Endodermal cell (in vitro differentiated cells): ENCODE measurements around the gene GLG1. TPM values are rescaled to one million over a fixed set of nuclear protein-coding genes. Genes with fewer than 3 reads are reported as not detected.

Experiments used
- DNase-seq: peaks from one replicate; pipeline ENCODE4 v3.0.0-alpha.2; 2017
- H3K27ac ChIP-seq: 2 replicates; pipeline ENCODE4 v1.5.1; 2013; ENCODE audit warnings: mild to moderate bottlenecking, low read depth, low read length, moderate library complexity
- H3K27me3 ChIP-seq: 2 replicates; pipeline ENCODE4 v1.6.1; 2013; ENCODE audit warnings: mild to moderate bottlenecking, low read length, moderate library complexity; ENCODE audit not compliant: insufficient read depth, control insufficient read depth, poor library complexity, severe bottlenecking
- H3K36me3 ChIP-seq: 2 replicates; pipeline ENCODE4 v1.7.0; 2013; ENCODE audit warnings: mild to moderate bottlenecking, low read length, moderate library complexity; ENCODE audit not compliant: control insufficient read depth, insufficient read depth
- H3K4me1 ChIP-seq: one replicate; pipeline ENCODE4 v1.7.0; 2013; ENCODE audit warnings: low read length; ENCODE audit not compliant: control insufficient read depth, insufficient read depth
- H3K4me3 ChIP-seq: 2 replicates; pipeline ENCODE4 v1.5.1; 2013; ENCODE audit warnings: mild to moderate bottlenecking, low read length, moderate library complexity
- H3K9ac ChIP-seq: 2 replicates; pipeline ENCODE4 v1.6.1; 2013; ENCODE audit warnings: mild to moderate bottlenecking, low read length, moderate library complexity; ENCODE audit not compliant: poor library complexity, severe bottlenecking; ENCODE audit errors: extremely low read depth
- H3K9me3 ChIP-seq: 2 replicates; pipeline ENCODE4 v1.6.1; 2013; ENCODE audit warnings: mild to moderate bottlenecking, low read length, moderate library complexity; ENCODE audit not compliant: control insufficient read depth
- H3K27ac Mint-ChIP-seq: 2 replicates; pipeline ENCODE4 v1.8.0; 2020; ENCODE audit warnings: mixed read lengths
- H3K27me3 Mint-ChIP-seq: 2 replicates; pipeline ENCODE4 v1.8.0; 2021; ENCODE audit warnings: mild to moderate bottlenecking, mixed read lengths; ENCODE audit not compliant: insufficient read depth
- H3K36me3 Mint-ChIP-seq: 2 replicates; pipeline ENCODE4 v1.8.0; 2020; ENCODE audit warnings: low read depth, mixed read lengths
- H3K4me1 Mint-ChIP-seq: 2 replicates; pipeline ENCODE4 v1.8.0; 2020; ENCODE audit warnings: mixed read lengths
- H3K4me3 Mint-ChIP-seq: 2 replicates; pipeline ENCODE4 v1.8.0; 2020; ENCODE audit warnings: mild to moderate bottlenecking, moderate library complexity, mixed read lengths
- H3K9me3 Mint-ChIP-seq: 2 replicates; pipeline ENCODE4 v1.8.0; 2020; ENCODE audit warnings: mild to moderate bottlenecking, mixed read lengths
- CTCF ChIP-seq: fragments of 200-600 bp; sonication (generic); conservative IDR thresholded peaks from 2 replicates; pipeline ENCODE4 v1.5.0; 2021; ENCODE audit warnings: antibody characterized with exemption, mild to moderate bottlenecking
- WGBS, 2 experiments: methylation state at CpG; one replicate each; pipeline versions ENCODE4 v1.1.5 to v1.1.7; 2013; ENCODE audit warnings: missing lambda C conversion rate in 2 of 2, mixed read lengths in 1 of 2; ENCODE audit not compliant: insufficient coverage in 1 of 2, insufficient read length in 1 of 2; 5-methylcytosine and 5-hydroxymethylcytosine counted together
- total RNA-seq, 2 donors: library from RNA; stranded (reverse); fragmentation: NEBNext Ultra II Directional in 1 of 2; extraction: Animal tissue kit (Norgen Biotek cat#: 25700) in 1 of 2; gene quantifications; 2 replicates in 1 of 2; 3 replicates in 1 of 2; pipeline ENCODE4 v1.2.1, GENCODE V29; 2021

GLG1 gene
- total RNA-seq, 2 donors from 2014 or later = 120 to 136 TPM

GRCh38 chr16:74586948-74587347 is 20.0 kb downstream of the GLG1 start:
- no peak overlapping the region for H3K27ac ChIP-seq
- H3K9me3 ChIP-seq = no peaks in the 10 kb centered on the region
- no peaks in the 10 kb centered on the region for H3K36me3 ChIP-seq
- H3K4me1 Mint-ChIP-seq = peaks cover 8% of the 10 kb centered on the region
- no peak overlapping the region for H3K9ac ChIP-seq
- peaks cover 6% of the 10 kb centered on the region for H3K36me3 Mint-ChIP-seq
- H3K4me3 ChIP-seq = no peak overlapping the region
- H3K27ac Mint-ChIP-seq = no peak overlapping the region
- WGBS, 2 experiments = 84 to 87% methylated on average over 6 of the region's 6 CpGs
- no peak for TF ChIP-seq CTCF
- no peaks in the 10 kb centered on the region for H3K4me1 ChIP-seq
- DNase-seq = no peak
- H3K4me3 Mint-ChIP-seq = no peak overlapping the region
- H3K27me3 Mint-ChIP-seq = no peaks in the 10 kb centered on the region
- no peaks in the 10 kb centered on the region for H3K27me3 ChIP-seq
- H3K9me3 Mint-ChIP-seq = no peaks in the 10 kb centered on the region

- no peaks in the 10 kb centered on the region for H3K27me3 Mint-ChIP-seq
- no peak for DNase-seq
- peaks cover 8% of the 10 kb centered on the region for H3K4me1 Mint-ChIP-seq
- no peaks in the 10 kb centered on the region for H3K9me3 Mint-ChIP-seq
- no peak for TF ChIP-seq CTCF
- Histone ChIP-seq H3K9me3 (no peaks in the 10 kb centered on the region), H3K27ac (no peak overlapping the region), H3K4me1 (no peaks in the 10 kb centered on the region), H3K27me3 (no peaks in the 10 kb centered on the region), H3K36me3 (no peaks in the 10 kb centered on the region), H3K4me3 (no peak overlapping the region), H3K9ac (no peak overlapping the region)
- H3K36me3 Mint-ChIP-seq = peaks cover 6% of the 10 kb centered on the region
- no peak overlapping the region for H3K27ac Mint-ChIP-seq
- no peak overlapping the region for H3K4me3 Mint-ChIP-seq
- WGBS, 2 experiments = 91 to 94% methylated on average over 2 to 6 of the region's 6 CpGs
These were observed 21.0 kb downstream of the GLG1 start for GRCh38 chr16:74585846-74586443.

- no peak for DNase-seq
- H3K27ac ChIP-seq = no peak overlapping the region
- H3K4me3 Mint-ChIP-seq = no peak overlapping the region
- no peaks in the 10 kb centered on the region for H3K9me3 Mint-ChIP-seq
- no peak overlapping the region for H3K4me3 ChIP-seq
- H3K27me3 ChIP-seq = no peaks in the 10 kb centered on the region
- WGBS, 2 experiments = 86 to 87% methylated on average over 5 to 9 of the region's 9 CpGs
- TF ChIP-seq CTCF = no peak
- H3K4me1 ChIP-seq = no peaks in the 10 kb centered on the region
- H3K9ac ChIP-seq = no peak overlapping the region
- no peaks in the 10 kb centered on the region for H3K36me3 ChIP-seq
- peaks cover 6% of the 10 kb centered on the region for H3K36me3 Mint-ChIP-seq
- no peaks in the 10 kb centered on the region for H3K27me3 Mint-ChIP-seq
- peaks cover 8% of the 10 kb centered on the region for H3K4me1 Mint-ChIP-seq
- no peak overlapping the region for H3K27ac Mint-ChIP-seq
- H3K9me3 ChIP-seq = no peaks in the 10 kb centered on the region
These were observed 22.8 kb downstream of the GLG1 start for GRCh38 chr16:74583926-74584666.
